WTC11 (cell line): ENCODE results near the gene PNCK. TPM values are rescaled to one million over a fixed set of nuclear protein-coding genes. Genes with fewer than 3 reads are reported as not detected.
"Not testable (repeated sequence)": the region's sequence is repeated elsewhere in the genome, so short reads cannot be mapped to it uniquely, and the experiment has no call there.

Experiments used
- ATAC-seq: fragments of 200-7000 bp; cut with Tn5 transposase; 2 replicates; pipeline ENCODE4 v1.10.0; 2021; ENCODE audit warnings: mild to moderate bottlenecking, moderate library complexity
- CTCF ChIA-PET: fragments of 300-600 bp; sonication (Branson Sonifier 250); formaldehyde crosslinking; loops from one replicate; lab custom pipeline; 2021; ENCODE audit warnings: antibody characterized with exemption; lab: Charles Lee
- POLR2A ChIA-PET: fragments of 350-600 bp; sonication (Branson Sonifier 250); formaldehyde crosslinking; loops from one replicate; lab custom pipeline; 2021; ENCODE audit warnings: antibody characterized with exemption; lab: Charles Lee
- DNase-seq: peaks from one replicate; pipeline ENCODE4 v3.0.0; 2021; ENCODE audit warnings: low spot score
- H3K27ac Mint-ChIP-seq: 2 replicates; pipeline ENCODE4 v1.8.0; 2021; ENCODE audit warnings: mixed read lengths
- H3K27me3 Mint-ChIP-seq: 2 replicates; pipeline ENCODE4 v1.8.0; 2021; ENCODE audit warnings: low read depth, mild to moderate bottlenecking, moderate library complexity, mixed read lengths
- H3K36me3 Mint-ChIP-seq: 2 replicates; pipeline ENCODE4 v1.8.0; 2021; ENCODE audit warnings: mixed read lengths
- H3K4me1 Mint-ChIP-seq: 2 replicates; pipeline ENCODE4 v1.8.0; 2022; ENCODE audit warnings: mixed read lengths
- H3K4me3 Mint-ChIP-seq: 2 replicates; pipeline ENCODE4 v1.8.0; 2021; ENCODE audit warnings: mild to moderate bottlenecking, moderate library complexity, mixed read lengths
- H3K9me3 Mint-ChIP-seq: 2 replicates; pipeline ENCODE4 v1.8.0; 2021; ENCODE audit warnings: mixed read lengths
- E2F4 ChIP-seq: sonication (generic); formaldehyde crosslinking; IDR thresholded peaks from 2 replicates; pipeline ENCODE4 v1.8.1; 2022; ENCODE audit warnings: low read depth, mild to moderate bottlenecking, moderate library complexity, missing genetic modification reagents, borderline replicate concordance
- EMX1 ChIP-seq: fragments of 250-450 bp; sonication (Bioruptor Pico); IDR thresholded peaks from 2 replicates; pipeline ENCODE4 v1.8.0; 2021; ENCODE audit warnings: mild to moderate bottlenecking
- NR1H2 ChIP-seq: sonication (generic); formaldehyde crosslinking; IDR thresholded peaks from 2 replicates; pipeline ENCODE4 v1.9.0; 2021; ENCODE audit warnings: mild to moderate bottlenecking, moderate library complexity, missing genetic modification reagents
- RORB ChIP-seq: fragments of 250-450 bp; sonication (Bioruptor Pico); IDR thresholded peaks from 2 replicates; pipeline ENCODE4 v1.9.0; 2021; ENCODE audit warnings: mild to moderate bottlenecking
- SMAD4 ChIP-seq: sonication (generic); formaldehyde crosslinking; IDR thresholded peaks from 2 replicates; pipeline ENCODE4 v1.8.0; 2022; ENCODE audit warnings: mild to moderate bottlenecking, missing genetic modification reagents
- SP1 ChIP-seq: sonication (generic); formaldehyde crosslinking; conservative IDR thresholded peaks from 2 replicates; pipeline ENCODE4 v1.8.1; 2022; ENCODE audit warnings: missing genetic modification reagents
- ZNF121 ChIP-seq: sonication (generic); formaldehyde crosslinking; IDR thresholded peaks from 2 replicates; pipeline ENCODE4 v1.8.0; 2023; ENCODE audit warnings: missing genetic modification reagents
- ZNF532 ChIP-seq: fragments of 250-450 bp; sonication (Bioruptor Pico); IDR thresholded peaks from 2 replicates; pipeline ENCODE4 v1.9.0; 2021; ENCODE audit warnings: mild to moderate bottlenecking, borderline replicate concordance
- total RNA-seq: library from RNA; stranded (reverse); gene quantifications from 3 replicates; pipeline ENCODE4 v1.2.3, GENCODE V29; 2021
- TF ChIP-seq, protein P1 (sequence below): sonication (generic); formaldehyde crosslinking; conservative IDR thresholded peaks from 2 replicates; pipeline ENCODE4 v1.8.1; 2022; ENCODE audit warnings: mild to moderate bottlenecking, missing genetic modification reagents
- TF ChIP-seq, protein P2 (sequence below): sonication (generic); formaldehyde crosslinking; IDR thresholded peaks from 2 replicates; pipeline ENCODE4 v1.8.1; 2023; ENCODE audit warnings: mild to moderate bottlenecking, missing genetic modification reagents, borderline replicate concordance
- TF ChIP-seq, protein P3 (sequence below): sonication (generic); formaldehyde crosslinking; IDR thresholded peaks from 2 replicates; pipeline ENCODE4 v1.8.0; 2022; ENCODE audit warnings: mild to moderate bottlenecking, missing genetic modification reagents

PNCK gene
- total RNA-seq, 1 experiment from 2014 or later, result 8.6 TPM

DNA sequence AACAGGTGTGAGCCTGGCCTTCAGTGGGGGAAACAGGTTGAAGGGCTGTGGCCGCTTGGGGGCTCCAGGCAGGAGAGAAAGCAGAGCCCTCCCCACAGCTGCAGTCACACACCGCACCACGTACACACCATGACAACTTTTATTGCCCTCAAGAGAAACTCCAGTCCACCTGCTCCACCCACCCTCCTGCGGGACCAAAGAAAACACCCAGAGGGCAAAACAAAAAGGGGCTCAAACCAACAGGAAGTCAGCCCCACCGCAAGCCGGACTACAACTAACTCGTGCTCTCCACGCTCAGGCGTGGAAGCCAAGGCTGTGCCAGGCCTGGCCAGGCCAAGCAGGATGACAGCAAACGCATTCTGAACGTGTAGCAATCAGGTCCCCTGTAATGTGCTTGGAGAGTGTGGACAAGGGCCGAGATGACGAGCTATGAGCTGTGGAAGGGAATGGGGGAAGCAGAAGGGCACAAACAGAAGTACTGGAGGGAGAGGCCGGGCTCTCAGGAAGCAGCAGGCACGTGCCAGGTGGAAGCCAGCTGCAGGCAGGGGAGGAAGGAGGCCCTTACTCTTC, 26.8 kb upstream of the PNCK start:
- H3K4me3 Mint-ChIP-seq, result no peak overlapping the region
- ChIA-PET CTCF (interaction anchor here (2.6 kb wide), 1 partner anchor 8 kb away, joined by 6 read pairs; no protein-coding TSS in a partner anchor), POLR2A (no interaction called here)
- DNase-seq (no peak), ATAC-seq (no peak)
- no peaks in the 10 kb centered on the region for H3K27me3 Mint-ChIP-seq
- TF ChIP-seq EMX1 (CRISPR knock-in tag), result no peak
- no peak for TF ChIP-seq E2F4 (CRISPR knock-in tag)
- TF ChIP-seq, protein P1, sequence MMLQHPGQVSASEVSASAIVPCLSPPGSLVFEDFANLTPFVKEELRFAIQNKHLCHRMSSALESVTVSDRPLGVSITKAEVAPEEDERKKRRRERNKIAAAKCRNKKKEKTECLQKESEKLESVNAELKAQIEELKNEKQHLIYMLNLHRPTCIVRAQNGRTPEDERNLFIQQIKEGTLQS (CRISPR knock-in tag), result no peak
- no peaks in the 10 kb centered on the region for H3K9me3 Mint-ChIP-seq
- peaks cover 4% of the 10 kb centered on the region; the same call in 1 of the 2 replicates for H3K36me3 Mint-ChIP-seq
- no peak overlapping the region for H3K27ac Mint-ChIP-seq
- H3K4me1 Mint-ChIP-seq, result no peaks in the 10 kb centered on the region

DNA sequence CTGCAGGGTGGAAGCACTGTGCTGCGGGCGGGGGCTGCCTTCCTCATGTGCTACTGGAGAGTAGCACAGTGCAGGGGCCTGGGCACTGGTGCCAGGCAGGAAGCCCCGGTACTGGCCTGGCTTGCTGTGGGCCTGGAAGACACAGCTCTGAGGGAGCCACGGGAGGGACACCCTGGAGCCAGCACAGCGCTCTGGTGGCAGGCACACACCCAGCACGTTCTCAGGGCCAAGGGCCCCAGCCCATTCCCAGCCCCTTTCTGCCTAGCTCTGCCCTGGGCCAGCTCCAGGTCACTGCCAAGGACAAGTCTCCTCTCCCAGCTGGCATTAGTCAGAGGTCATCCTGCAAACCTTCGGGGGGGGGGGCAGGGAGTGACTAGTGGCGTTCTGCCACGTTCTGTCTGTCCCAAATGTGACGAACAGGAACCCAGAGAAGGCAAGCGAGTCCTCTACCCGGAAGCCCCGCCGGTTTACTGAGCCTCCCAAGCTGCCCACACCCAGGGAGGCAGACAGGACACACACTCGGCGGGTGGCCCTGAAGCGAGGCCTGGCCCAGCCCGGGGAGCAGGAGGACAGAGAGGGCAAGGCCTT, 26.3 kb upstream of the PNCK start:
- CTCF ChIA-PET, result interaction anchor here (0.6 to 2.6 kb wide), 2 partner anchors 8 to 10 kb away, joined by 4 to 6 read pairs; no protein-coding TSS in a partner anchor
- DNase-seq, H3K36me3 Mint-ChIP-seq, H3K27ac Mint-ChIP-seq, POLR2A ChIA-PET, H3K4me1 Mint-ChIP-seq, H3K4me3 Mint-ChIP-seq, ATAC-seq, H3K27me3 Mint-ChIP-seq, H3K9me3 Mint-ChIP-seq: not testable (repeated sequence)

DNA sequence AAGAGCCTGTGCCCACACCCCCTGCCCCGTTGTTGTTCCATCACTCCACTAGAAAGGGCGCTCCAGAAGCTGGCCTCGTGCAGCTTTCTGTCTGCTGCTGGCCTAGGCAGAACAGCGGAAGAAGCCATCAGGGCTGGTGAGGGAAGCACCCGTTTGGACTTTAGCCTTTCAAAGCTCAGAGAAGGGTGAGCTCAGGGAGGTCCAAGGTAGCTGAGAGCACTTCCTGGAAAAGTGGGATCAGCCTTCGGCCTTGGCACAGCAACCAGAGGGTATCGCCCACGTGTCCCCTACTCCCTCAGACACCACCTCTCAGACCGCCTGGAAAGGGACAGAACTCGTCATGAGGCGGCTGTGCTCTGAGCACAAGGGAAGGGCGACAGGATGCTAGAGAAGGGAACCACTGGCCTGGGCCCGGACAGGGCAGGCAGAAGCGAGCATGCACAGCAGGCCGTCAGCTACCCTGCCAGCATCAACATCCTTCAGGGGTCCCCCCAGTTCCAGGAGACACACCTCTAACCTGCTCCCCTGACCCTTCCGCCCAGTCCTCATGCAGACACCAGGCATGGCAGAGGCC, 25.7 kb upstream of the PNCK start:
- not testable (repeated sequence) for H3K27ac Mint-ChIP-seq, H3K36me3 Mint-ChIP-seq, H3K4me3 Mint-ChIP-seq, H3K27me3 Mint-ChIP-seq, H3K4me1 Mint-ChIP-seq, H3K9me3 Mint-ChIP-seq, ATAC-seq, DNase-seq
- ChIA-PET POLR2A (interaction anchor here (1.4 kb wide), 1 partner anchor 14 kb away, joined by 4 read pairs; no protein-coding TSS in a partner anchor), CTCF (interaction anchor here (0.6 to 2.6 kb wide), 2 partner anchors 9 kb away, joined by 4 to 6 read pairs; no protein-coding TSS in a partner anchor)

- H3K9me3 Mint-ChIP-seq, result no peaks in the 10 kb centered on the region
- POLR2A ChIA-PET, result interaction anchor here (1.4 kb wide), 1 partner anchor 13 kb away, joined by 4 read pairs; no protein-coding TSS in a partner anchor
- no peaks in the 10 kb centered on the region for H3K27me3 Mint-ChIP-seq
- H3K4me3 Mint-ChIP-seq, result no peak overlapping the region
- peaks cover 6% of the 10 kb centered on the region; the same call in 1 of the 2 replicates for H3K36me3 Mint-ChIP-seq
- peak overlapping the region; percentile 20; the same call in 1 of the 2 replicates for H3K27ac Mint-ChIP-seq
- DNase-seq (no peak), ATAC-seq (no peak)
- no peaks in the 10 kb centered on the region for H3K4me1 Mint-ChIP-seq
- TF ChIP-seq SP1 (no peak), ZNF532 (CRISPR knock-in tag) (no peak), ZNF121 (CRISPR knock-in tag) (no peak), SMAD4 (CRISPR knock-in tag) (no peak), NR1H2 (no peak), RORB (CRISPR knock-in tag) (no peak)
- TF ChIP-seq, protein P2, sequence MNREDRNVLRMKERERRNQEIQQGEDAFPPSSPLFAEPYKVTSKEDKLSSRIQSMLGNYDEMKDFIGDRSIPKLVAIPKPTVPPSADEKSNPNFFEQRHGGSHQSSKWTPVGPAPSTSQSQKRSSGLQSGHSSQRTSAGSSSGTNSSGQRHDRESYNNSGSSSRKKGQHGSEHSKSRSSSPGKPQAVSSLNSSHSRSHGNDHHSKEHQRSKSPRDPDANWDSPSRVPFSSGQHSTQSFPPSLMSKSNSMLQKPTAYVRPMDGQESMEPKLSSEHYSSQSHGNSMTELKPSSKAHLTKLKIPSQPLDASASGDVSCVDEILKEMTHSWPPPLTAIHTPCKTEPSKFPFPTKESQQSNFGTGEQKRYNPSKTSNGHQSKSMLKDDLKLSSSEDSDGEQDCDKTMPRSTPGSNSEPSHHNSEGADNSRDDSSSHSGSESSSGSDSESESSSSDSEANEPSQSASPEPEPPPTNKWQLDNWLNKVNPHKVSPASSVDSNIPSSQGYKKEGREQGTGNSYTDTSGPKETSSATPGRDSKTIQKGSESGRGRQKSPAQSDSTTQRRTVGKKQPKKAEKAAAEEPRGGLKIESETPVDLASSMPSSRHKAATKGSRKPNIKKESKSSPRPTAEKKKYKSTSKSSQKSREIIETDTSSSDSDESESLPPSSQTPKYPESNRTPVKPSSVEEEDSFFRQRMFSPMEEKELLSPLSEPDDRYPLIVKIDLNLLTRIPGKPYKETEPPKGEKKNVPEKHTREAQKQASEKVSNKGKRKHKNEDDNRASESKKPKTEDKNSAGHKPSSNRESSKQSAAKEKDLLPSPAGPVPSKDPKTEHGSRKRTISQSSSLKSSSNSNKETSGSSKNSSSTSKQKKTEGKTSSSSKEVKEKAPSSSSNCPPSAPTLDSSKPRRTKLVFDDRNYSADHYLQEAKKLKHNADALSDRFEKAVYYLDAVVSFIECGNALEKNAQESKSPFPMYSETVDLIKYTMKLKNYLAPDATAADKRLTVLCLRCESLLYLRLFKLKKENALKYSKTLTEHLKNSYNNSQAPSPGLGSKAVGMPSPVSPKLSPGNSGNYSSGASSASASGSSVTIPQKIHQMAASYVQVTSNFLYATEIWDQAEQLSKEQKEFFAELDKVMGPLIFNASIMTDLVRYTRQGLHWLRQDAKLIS (CRISPR knock-in tag), result no peak
- TF ChIP-seq, protein P3, sequence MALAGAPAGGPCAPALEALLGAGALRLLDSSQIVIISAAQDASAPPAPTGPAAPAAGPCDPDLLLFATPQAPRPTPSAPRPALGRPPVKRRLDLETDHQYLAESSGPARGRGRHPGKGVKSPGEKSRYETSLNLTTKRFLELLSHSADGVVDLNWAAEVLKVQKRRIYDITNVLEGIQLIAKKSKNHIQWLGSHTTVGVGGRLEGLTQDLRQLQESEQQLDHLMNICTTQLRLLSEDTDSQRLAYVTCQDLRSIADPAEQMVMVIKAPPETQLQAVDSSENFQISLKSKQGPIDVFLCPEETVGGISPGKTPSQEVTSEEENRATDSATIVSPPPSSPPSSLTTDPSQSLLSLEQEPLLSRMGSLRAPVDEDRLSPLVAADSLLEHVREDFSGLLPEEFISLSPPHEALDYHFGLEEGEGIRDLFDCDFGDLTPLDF (CRISPR knock-in tag), result no peak
- CTCF ChIA-PET, result interaction anchor here (1.2 to 2.6 kb wide), 2 partner anchors 10 to 120 kb away, joined by 3 to 6 read pairs; no protein-coding TSS in a partner anchor
Measured at GRCh38 chrX:153697924-153698865, 24.6 kb upstream of the PNCK start.
